ENCODE data around the gene LIMS1. TPM values are rescaled to one million over a fixed set of nuclear protein-coding genes. Genes with fewer than 3 reads are reported as not detected.
"Not testable (repeated sequence)": the region's sequence is repeated elsewhere in the genome, so short reads cannot be mapped to it uniquely, and the experiment has no call there.

LIMS1 gene
- total and polyA plus RNA-seq, 2 of the 13 experiments (the other 11 are each of a cell fraction or from before 2014, with no cell fraction given) = 38.3 to 49.6 TPM

DNA sequence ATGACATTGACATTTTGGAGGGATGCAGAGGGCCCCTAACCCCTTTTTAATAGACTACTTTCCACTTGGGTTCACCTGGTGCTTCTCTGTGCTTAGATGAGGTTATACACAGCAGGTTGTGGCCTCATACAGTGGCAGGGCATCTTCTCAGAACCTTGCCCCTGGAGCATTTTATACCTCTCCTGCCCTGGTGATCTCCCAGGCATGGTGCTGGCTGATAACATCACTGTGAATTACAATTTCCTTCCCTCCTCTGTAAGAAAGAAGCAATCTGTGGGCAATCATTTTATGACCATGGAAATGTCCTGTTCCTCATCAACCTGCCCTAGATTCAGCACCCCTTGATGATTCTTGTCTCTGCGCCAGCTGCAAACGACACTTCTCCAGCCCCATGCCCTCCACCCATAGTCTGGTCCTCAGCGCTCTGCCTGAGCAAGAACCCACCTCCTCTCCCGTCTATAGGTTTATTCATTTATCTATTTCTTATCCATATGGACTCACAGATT is 143.0 kb downstream of the LIMS1 start:
- H3K9ac ChIP-seq (ENCODE audit: insufficient read depth, low read depth, low read length); FAIRE-seq; H3K79me2 ChIP-seq (ENCODE audit: insufficient read depth, low read length); H3K9me3 ChIP-seq (ENCODE audit: low read length); intact Hi-C loops (cut with micrococcal nuclease; ENCODE audit: unreplicated experiment); H4K20me1 ChIP-seq (ENCODE audit: insufficient read depth, low read length); in situ Hi-C loops (cut with HindIII; ENCODE audit: extremely low pct_ligation_motif_present, low pct_unique_long_range_greater_than_20kb); H3K4me3 ChIP-seq (replicated peaks in 1 of 3; ENCODE audit: insufficient read depth in 1 of 3, low read depth in 2 of 3, low read length in 3 of 3); DNase-seq (ENCODE audit: low spot score); BruUV-seq (replicated peaks); H3K4me2 ChIP-seq (ENCODE audit: low read depth, low read length); ATAC-seq; POLR2A ChIA-PET; H2AFZ ChIP-seq (ENCODE audit: low read length); H3K27ac ChIP-seq (ENCODE audit: extremely low read length, insufficient read depth, low read length); CTCF ChIA-PET (ENCODE audit: low intra/inter-chr PET ratio, low total read pairs); H3K4me1 ChIP-seq (ENCODE audit: insufficient read depth, low read length); H3K27me3 ChIP-seq (ENCODE audit: control insufficient read depth in 1 of 2, insufficient read depth in 2 of 2, low read length in 2 of 2): not testable (repeated sequence)
- TF ChIP-seq MAFK (conservative IDR thresholded peaks at IDR 0.05 in 1 of 2, IDR thresholded peaks at IDR 0.05 in 1 of 2; ENCODE audit: low read length in 2 of 2) = peak in 1 of 2 experiments; percentile 5; a peak in 1 of 4 replicates
- 0 out of 2 replicates have a peak, but pooled peaks have one; percentile 0 for TF ChIP-seq MAFF (IDR thresholded peaks at IDR 0.05; ENCODE audit: low read depth, low read length)
- H3K36me3 ChIP-seq (replicated peaks in 1 of 2; ENCODE audit: control insufficient read depth in 1 of 2, insufficient read depth in 2 of 2, low read length in 2 of 2) = peaks cover 6 to 24% of the 10 kb centered on the region in 2 experiments
- 96% methylated on average over 4 of the region's 4 CpGs for WGBS (ENCODE audit: low lambda C conversion rate)

DNA sequence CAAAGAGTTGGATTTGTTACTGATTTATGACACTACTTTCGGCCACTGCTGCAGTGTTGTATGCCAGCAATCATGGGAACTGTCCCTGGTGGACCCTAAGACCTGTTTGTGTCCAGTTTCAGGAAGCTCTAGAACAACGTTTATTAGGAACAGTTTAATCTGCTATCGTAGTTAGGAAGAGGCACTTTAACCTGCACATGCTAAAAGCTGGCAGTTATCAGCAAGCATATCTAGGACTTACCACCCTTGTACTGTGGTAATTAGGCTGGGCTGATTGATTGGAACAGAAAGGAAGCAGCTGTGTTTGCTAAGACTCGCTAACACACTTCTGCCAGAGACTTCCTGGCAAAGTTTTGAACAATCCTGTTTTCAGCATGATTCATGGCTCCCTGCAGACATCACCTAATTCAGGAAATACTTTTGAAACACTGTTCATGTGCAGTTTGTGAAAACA is 144.0 kb downstream of the LIMS1 start:
- CTCF ChIA-PET (ENCODE audit: low intra/inter-chr PET ratio, low total read pairs); DNase-seq (ENCODE audit: low spot score); H3K4me2 ChIP-seq (ENCODE audit: low read depth, low read length); BruUV-seq (replicated peaks); H3K27me3 ChIP-seq (ENCODE audit: control insufficient read depth in 1 of 2, insufficient read depth in 2 of 2, low read length in 2 of 2); H2AFZ ChIP-seq (ENCODE audit: low read length); H3K4me1 ChIP-seq (ENCODE audit: insufficient read depth, low read length); H4K20me1 ChIP-seq (ENCODE audit: insufficient read depth, low read length); H3K27ac ChIP-seq (ENCODE audit: extremely low read length, insufficient read depth, low read length); intact Hi-C loops (cut with micrococcal nuclease; ENCODE audit: unreplicated experiment); H3K4me3 ChIP-seq (replicated peaks in 1 of 3; ENCODE audit: insufficient read depth in 1 of 3, low read depth in 2 of 3, low read length in 3 of 3); in situ Hi-C loops (cut with HindIII; ENCODE audit: extremely low pct_ligation_motif_present, low pct_unique_long_range_greater_than_20kb); H3K9ac ChIP-seq (ENCODE audit: insufficient read depth, low read depth, low read length); H3K9me3 ChIP-seq (ENCODE audit: low read length); H3K79me2 ChIP-seq (ENCODE audit: insufficient read depth, low read length); FAIRE-seq: not testable (repeated sequence)
- ATAC-seq = peak; percentile 52
- 89% methylated on average over 4 of the region's 4 CpGs for WGBS (ENCODE audit: low lambda C conversion rate)
- POLR2A ChIA-PET = interaction anchor here (0.7 kb wide), 1 partner anchor 43 kb away, joined by 4 read pairs; no protein-coding TSS in a partner anchor
- H3K36me3 ChIP-seq (replicated peaks in 1 of 2; ENCODE audit: control insufficient read depth in 1 of 2, insufficient read depth in 2 of 2, low read length in 2 of 2) = peaks cover 4 to 21% of the 10 kb centered on the region in 2 experiments
- TF ChIP-seq, protein P1, sequence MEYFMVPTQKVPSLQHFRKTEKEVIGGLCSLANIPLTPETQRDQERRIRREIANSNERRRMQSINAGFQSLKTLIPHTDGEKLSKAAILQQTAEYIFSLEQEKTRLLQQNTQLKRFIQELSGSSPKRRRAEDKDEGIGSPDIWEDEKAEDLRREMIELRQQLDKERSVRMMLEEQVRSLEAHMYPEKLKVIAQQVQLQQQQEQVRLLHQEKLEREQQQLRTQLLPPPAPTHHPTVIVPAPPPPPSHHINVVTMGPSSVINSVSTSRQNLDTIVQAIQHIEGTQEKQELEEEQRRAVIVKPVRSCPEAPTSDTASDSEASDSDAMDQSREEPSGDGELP (IDR thresholded peaks at IDR 0.05; ENCODE audit: borderline replicate concordance, low read depth) = peak; percentile 45; the same call in 1 of the 2 replicates

DNA sequence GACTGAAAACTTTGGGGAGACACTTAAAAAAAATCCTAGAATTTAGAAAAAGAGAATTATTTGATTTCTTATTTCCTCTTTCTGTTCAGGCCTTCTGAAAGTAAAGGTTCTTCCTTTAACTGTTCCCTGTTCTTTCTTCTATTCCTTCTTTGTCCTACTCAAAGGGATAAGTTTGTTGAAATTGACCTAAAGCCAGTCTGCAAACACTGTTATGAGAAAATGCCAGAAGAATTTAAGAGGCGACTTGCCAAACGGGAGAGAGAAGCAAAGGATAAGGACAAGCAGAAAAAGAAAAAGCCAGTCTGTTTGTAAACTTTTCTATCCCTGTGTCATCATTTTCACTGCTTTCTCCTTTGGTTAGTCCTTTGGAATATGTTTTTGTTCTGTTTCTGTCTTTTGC is 146.5 kb downstream of the LIMS1 start:
- WGBS (ENCODE audit: low lambda C conversion rate) = 100% methylated on average over 2 of the region's 2 CpGs
- CTCF ChIA-PET (ENCODE audit: low intra/inter-chr PET ratio, low total read pairs); ATAC-seq; H3K27me3 ChIP-seq (ENCODE audit: control insufficient read depth in 1 of 2, insufficient read depth in 2 of 2, low read length in 2 of 2); H2AFZ ChIP-seq (ENCODE audit: low read length); H3K9me3 ChIP-seq (ENCODE audit: low read length); FAIRE-seq; DNase-seq (ENCODE audit: low spot score); H3K4me2 ChIP-seq (ENCODE audit: low read depth, low read length); H3K79me2 ChIP-seq (ENCODE audit: insufficient read depth, low read length); H3K4me1 ChIP-seq (ENCODE audit: insufficient read depth, low read length); H4K20me1 ChIP-seq (ENCODE audit: insufficient read depth, low read length); H3K4me3 ChIP-seq (replicated peaks in 1 of 3; ENCODE audit: insufficient read depth in 1 of 3, low read depth in 2 of 3, low read length in 3 of 3); H3K27ac ChIP-seq (ENCODE audit: extremely low read length, insufficient read depth, low read length); POLR2A ChIA-PET; H3K9ac ChIP-seq (ENCODE audit: insufficient read depth, low read depth, low read length); in situ Hi-C loops (cut with HindIII; ENCODE audit: extremely low pct_ligation_motif_present, low pct_unique_long_range_greater_than_20kb); BruUV-seq (replicated peaks); intact Hi-C loops (cut with micrococcal nuclease; ENCODE audit: unreplicated experiment): not testable (repeated sequence)
- H3K36me3 ChIP-seq (replicated peaks in 1 of 2; ENCODE audit: control insufficient read depth in 1 of 2, insufficient read depth in 2 of 2, low read length in 2 of 2) = peaks cover 4 to 17% of the 10 kb centered on the region in 2 experiments; a peak in 4 of 5 replicates
